ENCODE results near the gene NAB1. TPM values are rescaled to one million over a fixed set of nuclear protein-coding genes. Genes with fewer than 3 reads are reported as not detected.

Gene NAB1
- total RNA-seq, 1 experiment from 2014 or later: 36.9 TPM

DNA sequence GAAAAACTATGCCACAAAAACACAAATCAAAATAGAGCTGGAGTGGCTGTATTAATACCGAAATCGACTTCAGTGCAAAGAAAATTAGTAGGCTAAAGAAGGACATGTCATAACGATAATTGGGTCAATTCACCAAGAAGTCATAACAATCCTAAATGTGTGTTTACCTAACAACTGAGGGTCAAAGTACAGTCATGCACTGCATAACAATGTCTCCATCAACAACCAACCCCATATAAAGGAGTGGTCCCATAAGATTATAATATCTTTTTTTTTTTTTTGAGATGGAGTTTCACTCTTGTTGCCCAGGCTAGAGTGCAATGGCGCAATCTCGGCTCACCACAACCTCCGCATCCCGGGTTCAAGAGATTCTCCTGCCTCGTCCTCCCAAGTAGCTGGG lies 87.5 kb downstream of the NAB1 start:
- Histone ChIP-seq H2BK20ac (ENCODE audit: low read depth, low read length, poor library complexity, severe bottlenecking) (no peak overlapping the region), H2BK5ac (ENCODE audit: insufficient read length, low read length) (no peak overlapping the region), H3K79me1 (ENCODE audit: insufficient read depth, low read depth, low read length, poor library complexity, severe bottlenecking) (no peaks in the 10 kb centered on the region), H3K23me2 (ENCODE audit: insufficient read length, low read depth, low read length, poor library complexity, severe bottlenecking) (no peaks in the 10 kb centered on the region), H3K14ac (ENCODE audit: insufficient read depth, low read length) (no peak overlapping the region), H3T11ph (ENCODE audit: low read length) (no peak overlapping the region), H3K4ac (ENCODE audit: low read depth, low read length) (no peak overlapping the region), H2BK15ac (ENCODE audit: low read depth, low read length) (no peak overlapping the region), H3K4me1 (ENCODE audit: insufficient read depth, low read length) (no peaks in the 10 kb centered on the region), H4K5ac (ENCODE audit: insufficient read length, low read depth, low read length) (no peak overlapping the region), H3K9me3 (ENCODE audit: control insufficient read depth, low read depth, low read length) (no peaks in the 10 kb centered on the region), H2BK12ac (ENCODE audit: insufficient read length, low read depth, low read length) (no peak overlapping the region), H4K20me1 (ENCODE audit: control insufficient read depth, insufficient read depth, insufficient read length) (no peaks in the 10 kb centered on the region), H3K27ac (ENCODE audit: insufficient read length, low read depth, low read length) (no peak overlapping the region), H4K91ac (ENCODE audit: insufficient read length, low read depth, low read length) (no peak overlapping the region), H3K56ac (ENCODE audit: insufficient read length, low read depth, low read length) (no peak overlapping the region), H3K79me2 (ENCODE audit: insufficient read depth, low read length) (no peaks in the 10 kb centered on the region), H3K27me3 (ENCODE audit: insufficient read depth, low read length) (no peaks in the 10 kb centered on the region), H3K4me2 (ENCODE audit: insufficient read depth, insufficient read length, low read length) (no peak overlapping the region), H3K18ac (ENCODE audit: insufficient read length, low read depth, low read length) (no peak overlapping the region), H3K9ac (ENCODE audit: extremely low read depth, insufficient read length, low read length) (no peak overlapping the region), H2AK5ac (ENCODE audit: insufficient read length, low read length) (no peak overlapping the region), H2AFZ (ENCODE audit: low read length) (no peak overlapping the region), H2BK120ac (ENCODE audit: low read depth, low read length, poor library complexity, severe bottlenecking) (no peak overlapping the region), H4K8ac (replicated peaks; ENCODE audit: insufficient read length, low read depth, low read length) (no peak overlapping the region), H3K23ac (ENCODE audit: insufficient read length, low read depth, low read length) (no peak overlapping the region)
- no peak for DNase-seq
- Mint-ChIP-seq H3K4me1 (no peaks in the 10 kb centered on the region), H3K9me3 (peaks cover under 1% of the 10 kb centered on the region in 2 experiments; a peak in 2 of 5 replicates), H3K36me3 (ENCODE audit: insufficient read depth in 1 of 3, low read depth in 3 of 3) (peaks cover 0 to 2% (median under 1%) of the 10 kb centered on the region in 3 experiments; a peak in 2 of 7 replicates), H3K4me3 (no peak overlapping the region), H3K27me3 (ENCODE audit: low read depth) (peaks cover 1% of the 10 kb centered on the region; the same call in 1 of the 2 replicates), H3K27ac (no peak overlapping the region)
- TF ChIP-seq, protein P1, sequence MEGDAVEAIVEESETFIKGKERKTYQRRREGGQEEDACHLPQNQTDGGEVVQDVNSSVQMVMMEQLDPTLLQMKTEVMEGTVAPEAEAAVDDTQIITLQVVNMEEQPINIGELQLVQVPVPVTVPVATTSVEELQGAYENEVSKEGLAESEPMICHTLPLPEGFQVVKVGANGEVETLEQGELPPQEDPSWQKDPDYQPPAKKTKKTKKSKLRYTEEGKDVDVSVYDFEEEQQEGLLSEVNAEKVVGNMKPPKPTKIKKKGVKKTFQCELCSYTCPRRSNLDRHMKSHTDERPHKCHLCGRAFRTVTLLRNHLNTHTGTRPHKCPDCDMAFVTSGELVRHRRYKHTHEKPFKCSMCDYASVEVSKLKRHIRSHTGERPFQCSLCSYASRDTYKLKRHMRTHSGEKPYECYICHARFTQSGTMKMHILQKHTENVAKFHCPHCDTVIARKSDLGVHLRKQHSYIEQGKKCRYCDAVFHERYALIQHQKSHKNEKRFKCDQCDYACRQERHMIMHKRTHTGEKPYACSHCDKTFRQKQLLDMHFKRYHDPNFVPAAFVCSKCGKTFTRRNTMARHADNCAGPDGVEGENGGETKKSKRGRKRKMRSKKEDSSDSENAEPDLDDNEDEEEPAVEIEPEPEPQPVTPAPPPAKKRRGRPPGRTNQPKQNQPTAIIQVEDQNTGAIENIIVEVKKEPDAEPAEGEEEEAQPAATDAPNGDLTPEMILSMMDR (conservative IDR thresholded peaks at IDR 0.05): no peak
- WGBS (ENCODE audit: extremely low coverage, insufficient read length, low lambda C conversion rate): no CpG with 5 or more reads among the region's 8 CpGs
